Measurements from ENCODE around the gene HES5.

GRCh38 chr1:2493218-2493617 lies 36.8 kb downstream of the HES5 start:
- TF ChIP-seq SUZ12 (IDR thresholded peaks at IDR 0.05; ENCODE audit: extremely low read depth, insufficient read depth, insufficient read length) (no peak), ZNF274 (IDR thresholded peaks at IDR 0.05; ENCODE audit: low read depth, low read length) (no peak), YY1 (IDR thresholded peaks at IDR 0.05; ENCODE audit: insufficient read depth, insufficient read length) (no peak)

All from NT2/D1 (cell line).